Fibroblast of the conjunctiva (primary cell): Measurements from ENCODE around the gene PRKAG2.

Experiments used
- DNase-seq: peaks from one replicate; pipeline ENCODE4 v3.0.0-alpha.2; 2010; ENCODE audit warnings: low read depth

The PRKAG2 gene

GRCh38 chr7:151641587-151641986 lies 235.3 kb downstream of the PRKAG2 start:
- no peak for DNase-seq

- DNase-seq = no peak
Observed at GRCh38 chr7:151637781-151638261, 239.1 kb downstream of the PRKAG2 start.

- no peak for DNase-seq
Observed at GRCh38 chr7:151634643-151635042, 242.3 kb downstream of the PRKAG2 start.

GRCh38 chr7:151633516-151633812 lies 243.5 kb downstream of the PRKAG2 start:
- DNase-seq = no peak

DNA sequence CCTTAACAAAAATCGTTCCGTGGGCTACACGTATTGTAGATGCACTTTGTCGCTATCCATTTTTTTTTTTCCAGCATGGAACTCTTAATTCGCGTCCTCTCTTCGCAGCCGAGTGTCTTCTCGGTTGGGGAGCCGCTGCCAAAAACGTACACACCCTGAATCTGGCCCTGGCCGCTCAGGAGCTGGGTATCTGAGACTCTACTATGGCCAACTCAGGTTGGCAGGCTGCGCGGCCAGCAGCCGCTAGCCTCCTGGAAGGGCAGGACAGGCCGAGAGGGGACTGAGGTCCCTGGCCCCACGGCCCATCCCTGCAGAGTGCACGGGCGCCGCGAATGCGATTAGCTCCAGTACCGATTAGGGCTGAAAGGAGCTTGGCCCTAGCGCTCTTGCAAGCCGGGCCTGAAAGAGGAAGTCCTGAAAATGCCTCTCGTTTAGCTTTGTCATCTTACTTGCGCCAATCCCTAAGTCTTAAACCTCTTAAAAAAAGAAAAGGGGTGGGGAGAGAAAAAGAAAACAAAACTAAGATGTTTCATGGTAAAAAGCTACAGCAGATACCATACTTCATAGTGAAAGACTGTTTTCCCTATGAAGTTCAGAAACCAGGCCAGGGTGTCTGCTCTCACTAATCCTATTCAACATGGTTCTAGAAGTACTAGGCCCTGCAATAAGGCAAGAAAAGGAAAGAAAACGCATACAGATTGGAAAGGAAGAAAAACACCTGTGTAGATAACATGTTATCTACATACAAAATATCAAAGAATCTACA lies 244.0 kb downstream of the PRKAG2 start:
- no peak for DNase-seq

- DNase-seq = peak; percentile 43
Observed at GRCh38 chr7:151631953-151632749, 244.8 kb downstream of the PRKAG2 start.

GRCh38 chr7:151631570-151631952 lies 245.4 kb downstream of the PRKAG2 start:
- no peak for DNase-seq

GRCh38 chr7:151630851-151631569 lies 245.9 kb downstream of the PRKAG2 start:
- DNase-seq = no peak

GRCh38 chr7:151630358-151630757 lies 246.6 kb downstream of the PRKAG2 start:
- DNase-seq = no peak

GRCh38 chr7:151629713-151630272 lies 247.1 kb downstream of the PRKAG2 start:
- DNase-seq = no peak

DNA sequence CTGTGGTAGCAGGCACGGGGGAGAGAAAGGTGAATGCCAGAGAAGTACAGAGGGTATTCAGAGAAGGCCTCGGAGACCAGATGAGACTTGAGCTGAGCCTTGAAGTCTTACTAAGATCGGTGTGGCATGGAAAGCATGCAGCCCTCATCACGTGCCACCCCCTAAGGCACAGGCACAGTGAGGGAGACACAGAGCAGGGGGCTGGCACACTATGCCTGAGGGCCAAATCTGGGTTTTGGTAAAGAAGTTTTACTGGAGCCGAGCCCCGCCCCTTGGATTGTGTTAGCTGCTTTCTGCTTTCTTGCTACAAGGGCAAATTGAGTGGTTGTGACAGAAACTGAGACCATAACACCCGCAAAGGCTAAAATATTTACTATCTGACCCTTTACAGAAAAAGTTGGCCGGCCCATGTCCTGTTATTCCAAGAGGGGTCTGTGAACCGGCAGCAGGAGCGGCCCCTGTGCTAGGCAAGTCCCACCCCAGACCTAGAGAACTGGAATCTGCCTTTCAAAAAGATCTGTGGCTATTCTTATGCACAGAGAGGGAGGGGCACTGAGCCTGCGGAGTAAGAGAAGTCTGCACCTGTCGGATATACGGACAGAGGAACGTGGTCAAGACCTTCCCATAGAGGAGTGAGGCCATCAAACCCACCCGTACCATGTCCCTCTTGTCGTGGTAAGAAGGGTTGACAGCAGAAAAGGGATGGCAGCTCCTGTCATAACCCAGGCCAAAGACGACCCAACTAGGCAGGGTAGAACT lies 247.9 kb downstream of the PRKAG2 start:
- DNase-seq = no peak

DNA sequence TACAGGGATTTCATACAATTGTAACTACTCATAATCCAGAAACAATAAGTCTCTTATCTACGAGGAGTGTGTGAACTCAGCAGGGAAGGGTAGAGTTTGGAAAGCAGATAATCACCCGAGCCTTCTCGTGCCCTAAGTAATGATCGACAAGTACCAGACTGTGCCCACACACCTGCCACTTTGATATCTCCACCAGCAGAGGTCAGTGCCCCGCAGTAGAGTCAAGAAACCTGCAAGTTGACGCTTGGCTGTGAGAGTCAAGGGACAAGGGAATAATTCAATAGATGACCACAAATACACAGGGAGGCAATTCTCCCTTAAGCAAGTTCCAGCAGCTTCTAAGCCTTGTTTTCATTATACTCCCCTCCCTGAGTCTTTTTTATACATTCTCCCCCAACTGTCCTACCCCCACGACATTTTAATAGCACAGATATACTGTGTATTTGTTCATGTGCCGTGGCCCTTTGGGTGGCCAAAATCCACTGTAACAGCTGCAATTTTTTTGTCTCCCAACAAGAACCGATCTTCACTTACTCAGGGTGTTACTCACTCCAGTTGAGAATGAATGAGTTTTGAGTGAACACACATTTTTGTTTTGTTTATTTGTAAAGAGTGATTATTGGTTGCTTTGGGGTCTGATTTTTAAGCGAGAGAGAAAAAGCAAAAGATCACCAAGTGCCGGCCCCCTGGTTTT lies 250.3 kb downstream of the PRKAG2 start:
- no peak for DNase-seq

- DNase-seq = no peak
Observed at GRCh38 chr7:151625606-151626005, 251.3 kb downstream of the PRKAG2 start.

- DNase-seq = no peak
Observed at GRCh38 chr7:151624246-151624928, 252.5 kb downstream of the PRKAG2 start.

- no peak for DNase-seq
Observed at GRCh38 chr7:151623766-151624165, 253.1 kb downstream of the PRKAG2 start.

DNA sequence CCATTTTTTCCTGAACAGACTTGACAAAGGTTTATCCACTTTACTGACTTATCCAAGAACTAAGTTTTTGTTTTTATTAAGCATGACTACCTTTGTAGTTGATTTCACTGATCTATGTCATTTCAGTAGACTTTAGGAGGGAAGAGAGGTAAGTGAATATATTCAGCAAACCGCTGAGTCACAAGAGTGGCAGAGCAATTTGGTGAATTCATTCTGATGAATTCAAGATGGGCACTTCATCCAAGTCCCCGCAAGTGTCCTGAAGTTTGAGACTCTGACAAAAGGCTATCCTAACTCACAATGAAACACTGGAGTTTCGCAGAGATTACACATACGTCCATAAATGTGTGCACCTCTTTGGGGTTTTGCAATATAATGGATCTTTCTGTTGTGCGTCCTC lies 255.0 kb downstream of the PRKAG2 start:
- no peak for DNase-seq

- no peak for DNase-seq
Observed at GRCh38 chr7:151616443-151617213, 260.3 kb downstream of the PRKAG2 start.

DNA sequence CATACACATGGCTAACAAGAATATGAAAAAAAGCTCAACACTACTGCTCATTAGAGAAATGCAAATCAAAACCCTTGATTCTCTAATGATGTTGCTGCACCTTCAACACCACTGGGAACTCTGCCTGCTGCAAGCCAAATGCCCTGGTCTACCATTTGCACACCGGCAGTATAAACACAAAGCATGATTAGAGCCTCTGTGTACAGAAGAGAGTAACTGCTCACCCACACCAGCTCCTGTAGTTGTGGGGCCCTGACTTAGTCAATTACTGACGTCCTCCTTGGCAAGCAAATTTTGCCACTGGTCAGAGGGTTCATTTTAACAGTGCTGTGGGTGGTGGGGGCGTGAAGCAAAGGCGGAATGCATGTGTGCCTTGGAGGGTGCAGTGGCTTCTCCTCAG lies 261.1 kb downstream of the PRKAG2 start:
- no peak for DNase-seq

DNA sequence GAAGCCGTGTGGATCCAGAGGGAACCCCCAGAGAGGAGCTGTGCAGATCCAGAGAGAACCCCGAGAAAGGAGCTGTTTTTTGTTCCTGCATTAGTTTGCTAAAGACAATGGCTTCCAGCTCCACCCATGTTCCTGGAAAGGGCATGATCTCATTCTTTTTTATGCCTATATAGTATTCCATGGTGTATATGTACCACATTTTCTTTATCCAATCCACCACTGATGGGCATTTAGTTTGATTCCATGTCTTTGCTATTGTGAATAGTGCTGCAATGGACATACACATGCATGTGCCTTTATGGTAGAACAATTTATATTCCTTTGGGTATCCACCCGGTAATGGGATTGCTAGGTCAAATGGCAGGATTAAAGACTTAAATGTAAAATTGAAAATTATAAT lies 261.9 kb downstream of the PRKAG2 start:
- no peak for DNase-seq

DNA sequence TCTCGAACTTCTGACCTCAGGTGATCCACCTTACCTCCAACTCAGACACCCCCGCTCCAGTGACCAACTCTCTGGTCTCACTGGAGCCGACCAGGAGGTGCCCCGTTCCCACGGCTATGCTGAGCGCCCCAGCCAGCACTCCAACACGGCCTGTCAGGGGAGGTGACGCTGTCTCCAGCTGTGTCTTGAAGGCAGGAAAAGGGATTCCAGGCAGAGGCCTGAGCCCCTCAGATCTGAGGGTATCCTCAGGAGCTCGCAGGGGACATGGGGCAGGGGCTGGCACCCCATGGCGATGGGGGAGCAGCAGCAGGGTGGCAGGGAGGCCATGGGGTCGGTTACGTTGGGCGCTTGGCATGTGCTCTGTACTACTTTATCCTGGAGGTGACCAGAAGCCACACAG lies 262.9 kb downstream of the PRKAG2 start:
- no peak for DNase-seq
